ENCODE results near the gene POLR2F.

Gene POLR2F

DNA sequence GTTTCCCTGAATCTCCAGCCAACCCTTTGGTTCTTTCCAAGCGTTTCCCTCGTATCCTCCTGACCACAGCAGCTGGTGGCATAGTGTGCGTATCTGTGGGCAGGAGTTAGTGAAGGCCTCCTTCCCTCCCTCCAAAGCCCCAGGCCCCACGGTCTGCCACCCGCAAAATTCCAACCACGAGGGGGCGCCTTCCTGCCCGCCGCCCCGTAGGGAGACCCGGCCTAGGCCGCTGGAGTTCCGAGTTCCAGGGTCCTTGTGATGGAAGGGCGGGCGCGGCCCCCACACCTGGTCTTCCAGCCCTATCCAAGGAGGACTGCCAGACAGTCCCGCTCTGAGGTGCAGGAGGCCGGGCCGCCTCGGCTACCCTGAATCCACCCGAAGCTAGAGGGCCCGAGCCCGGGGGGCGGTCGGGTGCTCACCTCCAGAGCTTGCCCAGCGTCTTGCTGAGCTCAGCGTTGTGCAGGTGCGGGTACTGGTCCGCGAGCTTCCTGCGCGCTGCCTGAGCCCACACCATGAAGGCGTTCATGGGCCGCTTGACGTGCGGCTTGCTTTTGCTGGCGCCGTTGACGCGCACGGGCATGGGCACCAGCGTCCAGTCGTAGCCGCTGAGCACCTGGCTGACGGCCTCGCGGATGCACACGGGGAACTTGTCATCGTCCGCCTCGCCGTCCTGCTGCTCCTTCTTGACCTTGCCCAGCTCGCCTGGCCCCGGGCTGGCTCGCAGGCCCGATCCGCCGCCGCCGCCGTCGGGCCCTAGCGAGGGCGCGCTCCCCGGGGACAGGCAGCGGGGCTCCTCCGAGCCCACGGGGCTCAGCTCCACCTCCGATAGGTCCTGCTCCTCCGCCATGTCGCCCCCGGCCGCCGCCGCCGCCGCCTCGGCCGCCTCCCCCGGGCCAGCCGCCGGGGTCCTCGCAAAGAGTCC lies 29.7 kb downstream of the POLR2F start:
- DNase-seq, result no peak

DNA sequence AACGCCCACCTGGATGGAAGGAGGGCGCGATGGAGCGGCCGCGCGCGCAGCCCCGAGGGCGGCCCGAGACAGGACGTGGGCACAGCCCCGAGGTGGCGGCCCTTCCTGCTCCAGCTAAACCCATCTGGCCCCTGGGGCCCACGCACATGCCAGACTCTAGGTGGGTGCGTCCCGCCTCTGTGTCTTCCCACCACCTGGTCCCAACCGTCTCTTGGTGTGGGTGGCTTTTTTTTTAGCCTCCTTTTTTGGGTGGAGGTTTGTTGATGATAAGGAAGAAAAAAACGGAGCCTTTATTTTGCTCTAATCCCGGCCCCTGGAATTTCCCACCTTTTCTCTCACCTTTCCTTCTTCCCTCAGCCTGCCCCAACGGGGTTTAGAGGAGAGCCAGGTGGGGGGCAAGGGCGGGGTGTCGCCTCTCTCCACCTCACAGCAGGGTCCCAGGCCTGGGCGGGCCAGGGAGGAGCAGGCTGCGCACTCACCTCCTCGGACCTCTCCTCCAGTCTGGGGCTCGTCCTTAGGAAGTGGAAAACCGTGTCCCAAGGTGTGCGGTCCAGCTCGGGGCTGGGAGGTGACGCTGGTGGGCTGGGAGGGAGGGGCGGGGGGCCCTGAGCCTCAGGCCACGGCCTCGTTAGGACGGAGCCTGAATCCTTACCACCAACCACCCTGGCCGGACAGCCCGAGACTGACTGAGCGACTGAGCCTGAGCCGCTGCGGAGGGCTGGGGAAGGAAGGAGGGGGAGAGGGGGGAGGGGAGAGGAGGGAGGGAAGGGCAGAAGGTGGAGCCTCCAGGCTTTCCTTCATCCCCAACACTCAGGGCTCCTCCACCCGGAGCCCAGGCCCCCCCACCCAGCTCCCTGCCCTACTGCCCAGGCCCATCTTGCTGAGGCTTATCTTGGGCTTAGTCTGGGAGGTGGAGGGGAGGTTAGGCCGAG lies 30.6 kb downstream of the POLR2F start, which contains the start of gene SOX10:
Gene SOX10, minus strand, starts transcription at position 696 of the 932 bp plus-strand sequence. CDS start 771 bp downstream, outside the sequence.
- DNase-seq, result no peak

DNA sequence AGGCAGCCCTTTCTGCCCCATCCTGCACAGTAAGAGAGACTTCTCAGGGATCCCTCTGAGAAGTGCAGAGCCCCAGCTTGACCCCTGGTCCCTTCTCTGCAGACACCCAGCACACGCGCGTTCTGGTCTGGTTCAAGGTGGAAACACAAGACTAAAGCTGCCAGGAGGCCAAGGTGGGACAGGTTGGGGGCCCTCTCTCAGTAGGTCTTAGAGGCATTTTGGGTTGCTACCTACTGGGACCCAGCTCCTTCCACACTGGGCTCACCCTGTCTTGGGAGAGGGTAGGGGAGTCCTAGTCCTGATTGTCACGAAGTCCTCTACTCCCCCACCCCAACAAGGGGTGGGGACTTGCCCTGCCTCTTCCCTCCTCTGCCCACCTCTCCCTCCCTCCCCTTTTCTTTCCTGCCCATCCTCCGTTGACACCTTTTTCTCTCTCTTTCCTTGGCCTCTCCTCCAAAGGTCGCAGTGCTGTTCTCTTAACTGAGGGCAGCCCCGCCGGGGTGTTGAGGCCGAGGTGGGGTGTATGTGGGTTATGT lies 31.6 kb downstream of the POLR2F start:
- DNase-seq, result no peak

DNA sequence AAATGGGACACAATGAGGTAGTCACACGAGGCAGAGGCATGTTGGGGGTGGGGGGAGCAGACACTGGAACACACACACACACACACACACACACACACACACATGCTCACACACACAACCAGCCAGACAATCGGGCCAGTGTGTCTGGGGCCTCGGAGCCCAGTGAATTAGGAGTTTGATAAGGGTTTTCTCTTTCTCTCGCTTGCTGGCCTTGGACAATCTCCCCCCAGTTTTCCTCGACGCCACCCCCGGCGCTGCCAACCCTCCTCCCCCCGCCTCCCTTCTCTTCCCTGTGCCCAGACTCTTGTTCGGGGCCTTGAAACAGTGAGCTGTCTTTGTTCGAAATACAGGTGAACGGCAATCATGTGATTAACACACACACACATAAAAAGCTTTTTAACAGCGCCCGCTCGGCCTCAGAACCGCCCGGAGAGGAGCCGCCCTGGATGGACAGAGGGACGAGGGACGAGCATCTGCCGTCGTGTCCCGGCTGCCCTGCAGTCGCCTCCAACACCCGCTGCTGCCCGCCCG lies 32.3 kb downstream of the POLR2F start:
- DNase-seq, result no peak

DNA sequence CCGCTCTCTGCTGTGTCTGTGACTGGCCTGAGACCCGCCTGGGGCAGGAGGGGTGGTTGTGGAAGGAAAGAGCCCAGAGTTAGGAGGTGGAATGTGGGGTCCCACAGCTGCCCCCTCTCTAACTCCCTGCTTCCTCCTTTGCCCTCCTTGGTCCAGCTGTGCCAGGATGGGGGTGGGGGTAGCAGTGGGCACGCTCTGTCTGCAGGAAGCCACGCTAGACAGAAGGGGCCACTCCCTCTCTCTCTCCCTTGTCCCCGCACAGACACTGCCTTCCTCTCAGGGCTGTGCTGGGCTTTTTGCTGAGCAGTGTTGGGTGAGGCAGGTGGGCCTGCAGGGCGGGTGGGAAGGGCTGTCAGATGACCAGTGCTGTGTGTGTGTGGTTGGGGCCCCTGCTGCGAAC lies 32.9 kb downstream of the POLR2F start:
- no peak for DNase-seq

DNA sequence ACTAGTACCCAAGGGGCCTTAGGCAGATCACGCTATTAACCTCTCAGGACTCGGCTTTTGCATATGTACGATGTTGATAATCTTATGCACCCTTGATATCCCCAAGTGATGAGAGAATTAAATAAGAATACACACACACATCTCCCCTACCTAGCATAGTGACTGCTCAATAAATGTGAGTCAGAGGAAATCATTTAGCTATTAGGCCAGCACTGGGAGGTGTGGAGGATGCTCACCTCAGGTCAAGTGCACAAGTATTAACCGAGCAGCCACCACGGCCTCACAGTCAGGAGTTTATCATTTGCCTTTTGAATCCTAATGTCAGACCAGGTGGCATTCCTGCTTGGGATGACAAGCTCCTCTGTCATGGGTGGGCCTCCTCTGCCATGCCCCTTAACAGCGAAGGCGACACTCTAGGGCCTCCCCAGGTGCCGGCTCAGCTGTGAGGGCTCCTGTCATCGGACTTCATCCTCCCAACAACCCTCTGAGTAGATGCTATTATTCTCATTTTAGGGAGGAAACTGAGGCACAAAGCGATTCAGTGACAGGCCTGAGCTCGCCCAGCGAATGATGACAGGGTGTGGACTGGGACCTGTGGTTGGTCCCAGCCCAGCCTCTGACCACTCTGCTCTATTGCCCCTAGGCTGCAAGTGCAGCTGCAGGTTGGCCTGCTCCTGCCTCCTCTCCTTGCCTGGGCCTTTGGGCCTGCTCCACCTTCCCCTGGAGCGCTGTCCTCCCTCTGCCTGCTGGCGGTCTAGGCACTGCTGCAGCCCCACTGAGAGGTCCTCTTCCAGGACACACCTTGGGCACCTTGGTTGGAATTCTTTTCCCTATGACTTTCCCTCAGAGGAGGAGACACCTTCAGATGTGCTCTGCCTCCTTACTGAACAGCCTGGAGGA lies 35.9 kb downstream of the POLR2F start:
- no peak for DNase-seq

DNA sequence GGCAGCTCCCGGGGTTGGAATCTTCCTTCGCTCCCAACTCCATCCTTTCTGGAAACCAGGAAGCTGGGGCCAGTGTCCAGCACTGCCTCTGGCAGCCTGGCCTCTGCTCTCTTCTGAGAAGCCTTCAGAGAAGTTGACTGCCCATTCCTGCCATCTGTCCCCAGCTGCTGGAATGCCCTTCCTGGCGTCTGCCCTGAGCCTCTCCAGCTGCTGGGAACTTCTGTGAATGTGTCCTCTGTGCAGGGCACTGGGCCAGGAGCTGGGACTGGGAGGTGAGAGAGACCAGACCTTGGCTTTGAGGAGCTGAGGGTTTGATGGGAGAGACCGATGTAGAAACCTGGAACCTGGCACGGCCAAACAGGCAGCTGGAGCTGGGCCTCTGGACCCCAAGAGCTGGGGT lies 36.8 kb downstream of the POLR2F start:
- no peak for DNase-seq

DNA sequence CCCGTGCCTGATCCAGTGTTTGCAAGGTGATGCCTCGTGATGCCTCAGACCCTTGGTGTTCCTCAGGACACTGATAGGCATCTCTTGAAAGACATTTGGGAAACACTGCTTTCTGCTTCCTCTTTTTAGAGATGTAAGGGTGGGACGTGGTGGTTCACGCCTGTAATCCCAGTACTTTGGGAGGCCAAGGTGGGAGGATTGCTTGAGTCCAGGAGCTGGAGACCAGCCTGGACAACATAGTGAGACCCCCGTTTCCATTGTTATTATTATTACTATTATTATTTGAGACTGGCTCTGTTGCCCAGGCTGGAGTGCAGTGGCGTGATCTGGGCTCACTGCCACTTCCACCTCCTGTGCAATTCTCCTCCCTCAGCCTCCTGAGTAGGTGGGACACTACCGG lies 37.4 kb downstream of the POLR2F start:
- DNase-seq, result no peak

DNA sequence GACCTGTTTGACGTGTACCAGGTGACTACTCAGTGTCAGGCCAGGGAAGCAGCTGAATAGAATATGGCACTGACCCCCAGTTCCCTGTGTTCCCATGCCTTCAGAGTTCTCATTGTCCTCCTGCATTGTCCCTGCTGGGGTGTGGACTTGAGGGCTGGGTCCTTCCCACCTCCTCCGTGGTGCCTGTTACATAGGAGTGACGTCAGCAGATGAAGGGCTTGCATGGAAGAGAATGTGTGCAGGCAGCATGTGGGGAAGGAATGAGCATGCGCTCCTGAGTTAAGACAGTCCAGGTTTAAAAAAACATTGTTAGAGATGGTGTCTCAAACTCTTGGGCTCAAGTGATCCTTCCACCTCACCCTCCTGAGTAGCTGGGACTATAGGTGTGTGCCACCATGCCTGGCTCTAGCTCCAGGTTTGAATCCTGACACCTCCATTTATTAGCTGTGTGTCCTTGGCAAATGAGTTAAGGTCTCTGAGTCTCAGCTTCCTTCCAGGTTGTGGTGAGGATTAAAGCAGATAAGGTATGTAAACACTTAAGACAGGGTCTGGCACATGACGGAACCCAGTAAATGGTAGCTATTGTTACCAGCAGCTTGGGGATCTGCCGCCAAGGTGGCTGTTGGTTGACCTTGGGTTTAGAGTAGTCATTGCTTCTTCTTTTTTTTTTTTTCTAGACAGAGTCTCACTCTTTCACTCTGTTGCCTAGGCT lies 38.4 kb downstream of the POLR2F start:
- DNase-seq, result no peak

DNA sequence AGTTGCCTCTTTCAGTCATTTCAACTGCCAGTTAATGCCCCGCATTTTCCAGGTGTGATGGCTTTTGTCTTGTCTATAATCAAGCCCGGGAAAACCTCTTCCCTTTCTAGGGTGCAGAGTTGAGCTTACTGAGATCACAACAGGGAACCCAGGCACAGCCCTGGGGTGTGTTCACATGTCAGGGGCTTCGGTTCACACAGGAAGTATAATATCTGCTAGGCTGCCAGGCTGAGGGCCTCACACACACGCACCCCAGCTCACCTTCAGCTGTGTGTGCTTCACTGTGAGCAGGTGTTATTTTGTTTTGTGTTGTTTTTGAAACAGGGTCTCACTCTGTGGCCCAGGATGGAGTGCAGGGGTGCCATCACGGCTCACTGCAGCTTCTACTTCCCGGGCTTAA lies 40.5 kb downstream of the POLR2F start:
- DNase-seq, result no peak

DNA sequence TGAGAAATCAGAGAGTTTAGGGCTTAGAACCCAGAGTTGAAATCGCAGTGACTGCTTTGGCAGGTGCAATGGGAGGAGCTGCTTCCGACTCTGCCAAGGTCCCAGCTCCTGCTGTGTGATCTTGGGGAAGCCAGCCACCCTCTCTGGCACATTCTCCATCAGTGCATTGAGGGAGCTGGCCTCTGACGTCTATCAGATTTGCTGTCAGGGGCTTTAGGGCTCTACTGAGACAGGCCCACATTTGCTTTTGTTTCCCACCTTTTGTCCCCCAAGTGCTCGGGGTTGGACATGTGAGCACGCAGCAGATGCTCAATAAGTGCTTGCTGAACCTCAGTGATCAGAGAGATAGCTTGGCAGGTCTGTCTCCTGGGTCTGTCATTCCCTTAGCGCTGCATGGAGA lies 41.5 kb downstream of the POLR2F start:
- DNase-seq, result no peak

DNA sequence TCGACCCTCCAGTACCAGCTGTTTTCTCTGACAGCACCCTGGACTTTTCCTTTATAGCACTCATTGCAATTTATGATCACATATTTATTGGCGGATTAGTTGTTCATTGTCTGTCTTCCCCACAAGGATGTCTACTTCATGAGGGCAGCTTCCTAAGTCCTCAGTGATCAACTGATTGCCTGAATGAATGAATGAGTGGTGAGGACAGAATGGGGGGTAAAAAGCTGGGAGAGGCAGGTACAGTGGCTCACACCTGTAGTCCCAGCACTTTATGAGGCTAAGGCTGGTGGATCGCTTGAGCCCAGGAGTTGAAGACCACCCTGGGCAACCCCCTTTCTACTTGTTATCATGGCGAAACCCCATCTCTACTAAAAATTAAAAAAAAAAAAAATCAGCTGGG lies 42.0 kb downstream of the POLR2F start:
- DNase-seq, result no peak

DNA sequence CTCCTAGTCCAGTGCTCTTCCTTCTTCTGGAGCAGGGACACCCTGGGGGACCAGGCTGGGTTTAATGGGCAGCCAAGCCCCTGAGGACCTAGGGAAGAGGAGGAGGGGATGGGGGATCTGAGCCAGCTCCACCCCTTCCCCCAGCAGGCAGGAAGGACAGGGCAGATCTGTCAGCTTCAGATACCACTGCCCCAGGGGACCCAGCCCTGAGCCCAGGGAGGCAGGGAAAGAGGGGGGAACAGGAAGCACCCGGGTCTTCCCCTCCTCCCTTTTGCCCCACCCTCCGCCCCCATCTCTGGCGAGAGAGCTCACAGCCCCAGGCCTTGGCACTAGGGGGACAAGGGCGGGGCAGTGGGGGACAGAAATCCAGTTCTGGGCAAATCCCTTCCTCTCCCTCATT lies 42.6 kb downstream of the POLR2F start:
- no peak for DNase-seq

DNA sequence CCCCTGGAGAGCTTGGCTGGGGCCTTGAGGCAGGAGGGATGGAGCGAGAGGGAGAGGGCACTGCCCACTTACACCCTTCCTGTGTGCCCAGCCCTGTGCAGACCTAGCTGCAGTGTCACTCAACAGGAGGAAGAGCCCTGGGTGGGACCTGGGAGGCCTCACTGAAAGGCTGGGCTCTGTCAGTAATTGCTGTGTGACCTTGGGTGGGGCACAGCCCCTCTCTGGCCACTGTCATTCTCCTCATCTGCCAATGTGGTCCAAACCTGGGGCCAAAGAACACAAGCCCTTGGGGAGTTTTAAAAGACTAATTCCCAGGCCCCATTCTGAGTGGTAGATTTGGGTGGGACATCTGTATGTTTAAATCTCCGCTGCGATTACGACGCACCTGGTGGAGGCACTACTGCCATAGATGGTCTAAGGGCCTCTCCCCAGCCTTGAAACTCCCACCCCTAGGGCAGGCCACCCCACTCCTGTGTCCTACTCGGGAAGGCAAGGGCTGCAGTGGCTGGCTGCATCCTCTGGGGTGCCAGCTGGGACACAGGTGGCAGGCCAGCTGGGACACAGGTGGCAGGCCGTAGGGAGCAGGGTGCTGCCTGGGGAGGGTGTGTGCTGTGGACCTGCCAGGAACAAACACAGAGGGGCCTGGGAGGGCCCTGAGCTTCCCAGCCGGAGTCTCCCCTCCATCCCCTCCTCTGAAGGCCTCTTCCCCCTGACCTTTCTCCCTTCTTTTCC lies 43.2 kb downstream of the POLR2F start:
- no peak for DNase-seq

DNA sequence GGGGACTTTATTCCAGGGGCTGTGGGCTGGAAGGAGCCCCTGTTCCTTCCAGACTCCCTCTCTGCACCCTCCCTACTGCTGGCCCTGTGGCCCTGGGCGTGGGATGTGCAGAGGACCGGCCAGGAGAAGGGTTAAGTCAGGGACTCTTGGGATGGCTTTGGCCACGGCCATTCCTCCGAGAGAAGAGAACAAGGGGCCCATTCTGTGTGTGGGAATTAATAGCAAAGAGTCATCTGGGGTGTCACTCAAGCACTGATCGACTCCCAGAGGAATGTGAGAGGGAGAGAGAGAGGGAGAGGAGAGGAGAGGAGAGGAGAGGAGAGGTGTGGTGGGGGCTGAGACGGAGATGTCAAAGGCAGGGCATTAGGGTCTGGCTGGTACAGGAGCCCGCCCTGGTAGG lies 45.0 kb downstream of the POLR2F start:
- no peak for DNase-seq

DNA sequence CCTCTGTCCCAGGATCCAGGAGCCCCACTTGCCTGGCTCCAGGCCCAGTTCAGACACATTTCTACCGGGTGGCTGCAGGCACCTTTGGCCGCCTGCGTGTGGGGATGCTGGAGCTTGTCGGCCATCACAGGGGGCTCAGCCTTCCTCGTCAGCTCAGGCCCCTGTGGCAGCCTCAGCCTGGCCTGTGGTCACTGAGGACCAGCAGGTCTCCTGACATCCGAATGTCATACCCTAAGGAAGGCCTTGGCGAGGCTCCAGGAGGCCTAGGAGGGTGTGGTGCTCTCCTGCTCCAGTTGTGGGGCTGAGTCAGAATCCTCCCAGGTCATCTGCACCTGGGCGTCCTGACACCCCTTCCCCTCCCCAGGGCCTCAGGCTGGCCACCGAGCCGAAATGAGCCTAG lies 45.7 kb downstream of the POLR2F start:
- DNase-seq, result no peak

DNA sequence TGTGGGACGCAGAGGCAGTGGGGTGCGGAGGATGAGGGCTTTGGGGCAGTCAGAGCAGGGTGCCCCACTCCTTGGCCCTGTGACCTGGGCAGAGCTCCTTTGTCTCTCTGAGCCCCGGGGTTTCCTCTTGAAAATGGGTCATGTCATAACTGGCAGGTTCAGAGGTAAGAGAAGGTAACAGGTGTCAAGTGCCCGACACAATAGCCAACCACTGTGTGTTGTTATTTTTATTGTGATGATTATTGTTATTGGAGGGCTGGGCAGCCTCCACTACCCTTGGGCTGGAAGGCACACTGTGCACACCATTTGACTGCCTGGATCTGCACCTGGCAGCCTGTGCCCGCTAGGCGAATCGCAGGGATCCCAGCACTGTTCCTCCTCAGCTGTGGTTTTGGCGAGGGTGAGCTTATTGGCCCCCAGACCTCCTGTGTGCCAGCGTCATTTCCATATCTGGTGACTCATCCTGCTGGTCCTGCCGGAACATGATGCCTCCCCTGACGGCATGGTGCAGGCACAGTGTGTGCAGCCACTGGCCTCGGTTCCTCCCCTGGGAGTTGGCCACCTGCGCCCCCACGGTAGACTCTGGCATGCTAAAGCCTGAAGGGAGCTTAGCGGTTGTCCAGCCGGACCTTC lies 46.3 kb downstream of the POLR2F start:
- no peak for DNase-seq

DNA sequence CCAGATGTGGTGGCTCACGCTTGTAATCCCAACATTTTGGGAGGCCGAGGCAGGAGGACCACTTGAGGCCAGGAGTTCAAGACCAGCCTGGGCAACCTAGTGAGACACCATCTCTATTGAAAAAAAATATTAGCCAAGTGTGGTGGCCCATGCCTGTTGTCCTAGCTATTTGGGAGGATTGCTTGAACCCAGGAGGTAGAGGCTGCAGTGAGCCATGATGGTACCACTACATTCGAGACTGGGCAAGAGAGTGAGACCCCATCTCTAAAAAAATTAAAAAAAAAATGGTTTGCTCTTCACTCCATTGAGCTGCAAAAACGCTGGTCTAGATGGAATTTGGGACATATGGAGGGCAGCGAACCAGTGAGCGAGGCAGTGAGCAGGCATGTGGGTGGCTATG lies 52.4 kb downstream of the POLR2F start:
- no peak for DNase-seq

DNA sequence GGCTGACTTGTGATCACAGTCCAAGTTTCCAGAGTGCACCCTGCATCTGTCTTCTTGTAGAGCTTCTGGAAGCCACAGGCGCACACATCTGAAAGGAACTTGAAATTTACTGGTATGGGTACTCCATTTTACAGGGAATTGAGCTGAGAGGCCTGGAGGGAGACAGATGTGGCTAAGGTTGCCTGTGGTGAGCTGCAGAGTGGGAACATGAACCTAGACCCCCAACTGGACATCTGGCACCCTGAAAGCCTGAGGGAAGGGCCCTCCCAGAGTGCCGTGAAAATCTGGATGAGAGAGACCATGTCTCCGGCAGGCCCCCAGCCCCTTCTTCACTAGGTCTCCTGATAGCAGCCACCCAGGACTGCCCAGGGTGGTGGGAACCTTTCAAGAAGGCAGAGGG lies 53.4 kb downstream of the POLR2F start:
- no peak for DNase-seq

DNA sequence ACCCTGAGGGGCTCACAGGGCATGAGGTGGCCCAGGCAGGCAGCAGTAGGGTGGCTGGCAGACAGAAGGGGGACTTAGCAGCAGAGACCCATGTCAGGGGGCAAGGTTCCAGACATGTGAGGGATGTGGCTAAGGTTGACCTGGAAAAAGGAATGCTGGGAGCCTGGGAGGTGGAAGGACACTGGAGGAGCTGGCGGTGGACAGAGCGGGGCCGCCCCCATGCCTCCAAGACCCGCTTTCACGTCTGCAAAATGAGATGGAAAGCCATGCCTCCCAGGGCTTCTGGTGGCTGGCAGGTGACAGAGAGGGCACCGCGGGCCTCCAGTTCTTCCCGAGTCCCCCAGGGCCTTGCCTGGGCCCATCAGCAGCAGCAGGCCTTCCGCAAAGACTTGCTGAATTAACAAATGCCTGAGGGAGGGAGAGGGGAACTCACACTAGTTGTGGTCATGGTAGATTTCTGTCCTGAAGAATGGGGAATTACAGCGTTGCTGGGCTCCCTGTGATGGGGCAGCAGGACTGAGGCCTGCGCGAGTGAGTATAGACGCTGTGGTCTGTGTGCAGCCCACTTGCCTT lies 53.9 kb downstream of the POLR2F start:
- DNase-seq, result no peak

All from NCI-H1930 (cell line).